ENCODE data around the gene RAB31. TPM values are rescaled to one million over a fixed set of nuclear protein-coding genes. Genes with fewer than 3 reads are reported as not detected.
A peak's percentile ranks its signal among the peaks of the same experiment; 100 is the strongest.

The RAB31 gene
- total RNA-seq, 4 donors from 2014 or later = 22.9 to 98.1 (median 34.3) TPM

DNA sequence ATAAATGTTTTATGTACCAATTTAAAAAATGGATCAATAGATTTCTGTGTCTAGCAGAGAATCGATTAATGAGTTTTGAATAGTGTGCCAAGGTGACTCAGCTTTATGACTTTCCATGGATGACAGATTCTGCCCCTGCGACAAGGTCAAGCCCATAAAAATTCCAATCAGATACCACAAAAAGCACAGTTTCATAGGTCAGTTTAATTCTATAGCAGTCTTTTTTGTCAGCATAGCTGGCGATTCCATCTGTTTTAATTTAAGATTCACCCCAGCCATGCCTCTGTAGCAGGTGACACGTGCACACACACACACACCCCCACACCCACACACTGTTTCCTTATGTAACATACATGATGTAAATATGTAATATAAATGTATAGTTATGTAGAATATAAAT, 28.9 kb downstream of the RAB31 start:
- H3K27me3 ChIP-seq = no peaks in the 10 kb centered on the region
- no peak overlapping the region for H3K27ac ChIP-seq
- TF ChIP-seq POLR2A (IDR thresholded peaks at IDR 0.05) = no peak
- no peak for TF ChIP-seq CTCF (IDR thresholded peaks at IDR 0.05)
- no peak overlapping the region for H3K4me3 ChIP-seq
- no peak for DNase-seq
- H3K4me1 ChIP-seq = peaks cover 0 to under 1% of the 10 kb centered on the region in 2 donors
- H3K9me3 ChIP-seq = no peaks in the 10 kb centered on the region
- no peaks in the 10 kb centered on the region for H3K36me3 ChIP-seq
- intact Hi-C loops (cut with DNase I; ENCODE audit: low total_unique reads) = no loop called here

- intact Hi-C loops (cut with DNase I; ENCODE audit: low total_unique reads) = no loop called here
- Histone ChIP-seq H3K4me3 (no peak overlapping the region), H3K9me3 (no peaks in the 10 kb centered on the region), H3K27me3 (no peaks in the 10 kb centered on the region), H3K36me3 (no peaks in the 10 kb centered on the region), H3K27ac (no peak overlapping the region), H3K4me1 (peaks cover 0 to 7% of the 10 kb centered on the region in 2 donors)
- TF ChIP-seq POLR2A (IDR thresholded peaks at IDR 0.05) = no peak
- TF ChIP-seq CTCF (IDR thresholded peaks at IDR 0.05) = no peak
- DNase-seq = peak in 1 of 2 donors; percentile 26
Observed at GRCh38 chr18:9737472-9738121, 29.5 kb downstream of the RAB31 start.

GRCh38 chr18:9738266-9738969, 30.3 kb downstream of the RAB31 start:
- Histone ChIP-seq H3K9me3 (no peaks in the 10 kb centered on the region), H3K36me3 (no peaks in the 10 kb centered on the region), H3K4me1 (peaks cover 0 to 10% of the 10 kb centered on the region in 2 donors), H3K27ac (no peak overlapping the region), H3K27me3 (no peaks in the 10 kb centered on the region), H3K4me3 (no peak overlapping the region)
- TF ChIP-seq POLR2A (IDR thresholded peaks at IDR 0.05) = no peak
- no peak for TF ChIP-seq CTCF (IDR thresholded peaks at IDR 0.05)
- intact Hi-C loops (cut with DNase I; ENCODE audit: low total_unique reads) = no loop called here
- no peak for DNase-seq

DNA sequence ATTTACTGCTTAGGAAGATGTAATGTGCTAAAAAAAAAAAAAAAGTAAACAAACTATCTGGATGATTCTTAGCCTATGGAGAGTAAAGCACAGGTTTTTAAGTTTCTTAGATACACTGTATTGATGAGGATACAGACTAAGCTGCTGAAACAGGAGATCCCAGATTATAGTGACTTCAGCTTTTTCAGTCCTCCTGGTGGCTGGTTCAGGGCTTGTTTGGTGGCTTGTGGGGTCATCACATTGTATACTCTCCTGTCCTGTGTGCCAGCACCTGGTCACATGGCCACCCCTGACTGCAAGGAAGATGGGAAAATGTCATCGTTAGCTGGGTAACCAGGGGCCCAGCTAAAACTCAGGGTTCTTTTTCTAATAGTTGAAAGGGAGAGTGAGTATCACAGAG, 31.4 kb downstream of the RAB31 start:
- Histone ChIP-seq H3K9me3 (no peaks in the 10 kb centered on the region), H3K4me1 (peaks cover 0 to 10% of the 10 kb centered on the region in 2 donors), H3K36me3 (no peaks in the 10 kb centered on the region), H3K4me3 (no peak overlapping the region), H3K27ac (no peak overlapping the region), H3K27me3 (no peaks in the 10 kb centered on the region)
- intact Hi-C loops (cut with DNase I; ENCODE audit: low total_unique reads) = no loop called here
- no peak for TF ChIP-seq POLR2A (IDR thresholded peaks at IDR 0.05)
- no peak for TF ChIP-seq CTCF (IDR thresholded peaks at IDR 0.05)
- no peak for DNase-seq

DNA sequence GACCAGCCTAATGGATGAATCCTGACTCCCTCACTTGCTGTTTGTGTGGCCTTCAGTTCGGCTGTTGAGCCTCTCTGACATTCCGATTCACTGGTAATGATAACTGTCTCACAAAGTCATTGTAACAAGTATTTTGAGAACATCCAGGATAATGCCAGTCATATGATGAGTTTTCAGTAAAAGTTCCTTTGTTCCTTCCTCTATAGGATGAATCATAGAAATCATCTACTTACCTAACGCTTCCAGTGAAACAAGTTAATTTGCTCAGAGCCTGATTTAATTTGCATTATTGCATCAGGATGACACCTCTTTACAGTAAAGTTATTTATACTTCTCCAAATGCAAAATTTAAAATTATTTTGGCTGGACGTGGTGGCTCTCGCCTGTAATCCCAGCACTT, 32.0 kb downstream of the RAB31 start:
- no peaks in the 10 kb centered on the region for H3K27me3 ChIP-seq
- peaks cover 0 to 10% of the 10 kb centered on the region in 2 donors for H3K4me1 ChIP-seq
- no peaks in the 10 kb centered on the region for H3K36me3 ChIP-seq
- no peak for DNase-seq
- H3K9me3 ChIP-seq = no peaks in the 10 kb centered on the region
- TF ChIP-seq POLR2A (IDR thresholded peaks at IDR 0.05) (no peak), CTCF (IDR thresholded peaks at IDR 0.05) (no peak)
- H3K4me3 ChIP-seq = no peak overlapping the region
- intact Hi-C loops (cut with DNase I; ENCODE audit: low total_unique reads) = no loop called here
- no peak overlapping the region for H3K27ac ChIP-seq

All from uterus (tissue), 4 donors.